HL-60 (cell line): Measurements from ENCODE around the gene NUBP2.

Experiments
- DNase-seq, 2 experiments: peaks; one replicate each; pipeline ENCODE4 v3.0.0-alpha.2; 2010 to 2020; ENCODE audit warnings: low read depth in 1 of 2, low spot score in 1 of 2
- H3K27ac ChIP-seq: fragments of 250-450 bp; sonication (Bioruptor Pico); replicated peaks from 2 replicates; pipeline ENCODE4 v1.5.1; 2020; ENCODE audit warnings: mild to moderate bottlenecking, moderate library complexity
- H3K27me3 ChIP-seq: fragments of 250-450 bp; sonication (Bioruptor Pico); 2 replicates; pipeline ENCODE4 v1.5.1; 2021; ENCODE audit warnings: mild to moderate bottlenecking, moderate library complexity; ENCODE audit not compliant: insufficient read depth, poor library complexity, severe bottlenecking
- H3K4me3 ChIP-seq: replicated peaks from 2 replicates; pipeline ENCODE4 v1.5.1; 2011; ENCODE audit warnings: mild to moderate bottlenecking, control low read depth, low read length; ENCODE audit not compliant: insufficient read depth
- GABPA ChIP-seq: IDR thresholded peaks from 2 replicates; pipeline ENCODE4 v1.6.1; 2012; ENCODE audit warnings: low read depth
- POLR2AphosphoS5 ChIP-seq: IDR thresholded peaks from 2 replicates; pipeline ENCODE4 v1.6.1; 2012; ENCODE audit warnings: low read depth
- SPI1 ChIP-seq: IDR thresholded peaks from 2 replicates; pipeline ENCODE4 v1.6.1; 2012; ENCODE audit warnings: low read depth, mild to moderate bottlenecking, borderline replicate concordance
- TF ChIP-seq, protein P1 (sequence below): IDR thresholded peaks from one replicate; pipeline ENCODE4 v1.5.1; 2011; ENCODE audit warnings: low read length, control low read depth, inconsistent platforms; ENCODE audit not compliant: insufficient read depth
- TF ChIP-seq, protein P2 (sequence below): IDR thresholded peaks from 2 replicates; pipeline ENCODE4 v1.6.1; 2012; ENCODE audit warnings: low read depth; ENCODE audit not compliant: insufficient replicate concordance

The NUBP2 gene

DNA sequence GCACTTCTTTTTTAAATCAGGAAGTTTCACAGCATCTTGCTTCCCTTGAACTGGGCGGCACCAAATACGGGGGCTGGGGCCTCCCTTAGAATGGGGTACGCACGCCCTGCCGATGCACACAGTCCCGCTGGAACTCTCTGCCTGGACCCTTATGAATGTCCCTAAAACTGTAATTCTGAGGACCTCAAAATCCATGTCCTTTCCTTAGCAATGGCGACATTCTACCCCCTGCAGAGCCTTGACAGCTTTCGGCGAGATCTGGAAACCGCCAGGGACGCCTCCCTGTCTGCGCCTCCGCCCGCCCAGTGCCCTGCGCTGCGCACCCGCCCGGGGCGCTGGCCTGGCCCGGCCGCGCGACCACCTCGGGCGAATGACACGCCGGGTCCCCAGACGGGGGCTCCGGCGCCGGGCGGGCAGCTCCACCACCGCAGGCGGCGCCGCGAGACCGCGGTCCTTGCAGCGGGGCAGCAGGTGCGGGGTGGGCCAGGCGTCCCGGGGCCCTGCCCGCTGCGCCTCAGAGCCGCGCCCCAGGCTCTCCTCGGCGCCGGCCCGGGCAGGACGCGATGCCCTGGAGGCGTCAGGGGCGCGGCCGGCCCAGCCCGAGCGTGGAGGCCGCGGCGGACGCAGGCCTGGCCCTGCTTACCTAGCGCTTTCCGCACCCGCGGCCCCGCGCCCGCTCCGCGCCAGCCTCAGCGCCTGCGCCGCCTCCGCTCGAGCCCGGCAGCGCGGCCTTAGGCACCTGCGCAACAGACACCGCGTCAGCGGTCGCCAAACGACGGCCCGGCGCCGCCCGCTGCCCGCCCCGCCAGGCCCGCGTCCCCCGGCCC lies 43.3 kb downstream of the NUBP2 start:
- Histone ChIP-seq H3K4me3 (peak overlapping the region; percentile 89), H3K27ac (peak overlapping the region; percentile 15; the same call in 1 of the 2 replicates), H3K27me3 (no peaks in the 10 kb centered on the region)
- peak; percentile 60 to 63 for DNase-seq
- TF ChIP-seq, protein P1, sequence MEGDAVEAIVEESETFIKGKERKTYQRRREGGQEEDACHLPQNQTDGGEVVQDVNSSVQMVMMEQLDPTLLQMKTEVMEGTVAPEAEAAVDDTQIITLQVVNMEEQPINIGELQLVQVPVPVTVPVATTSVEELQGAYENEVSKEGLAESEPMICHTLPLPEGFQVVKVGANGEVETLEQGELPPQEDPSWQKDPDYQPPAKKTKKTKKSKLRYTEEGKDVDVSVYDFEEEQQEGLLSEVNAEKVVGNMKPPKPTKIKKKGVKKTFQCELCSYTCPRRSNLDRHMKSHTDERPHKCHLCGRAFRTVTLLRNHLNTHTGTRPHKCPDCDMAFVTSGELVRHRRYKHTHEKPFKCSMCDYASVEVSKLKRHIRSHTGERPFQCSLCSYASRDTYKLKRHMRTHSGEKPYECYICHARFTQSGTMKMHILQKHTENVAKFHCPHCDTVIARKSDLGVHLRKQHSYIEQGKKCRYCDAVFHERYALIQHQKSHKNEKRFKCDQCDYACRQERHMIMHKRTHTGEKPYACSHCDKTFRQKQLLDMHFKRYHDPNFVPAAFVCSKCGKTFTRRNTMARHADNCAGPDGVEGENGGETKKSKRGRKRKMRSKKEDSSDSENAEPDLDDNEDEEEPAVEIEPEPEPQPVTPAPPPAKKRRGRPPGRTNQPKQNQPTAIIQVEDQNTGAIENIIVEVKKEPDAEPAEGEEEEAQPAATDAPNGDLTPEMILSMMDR = no peak
- TF ChIP-seq GABPA (no peak), SPI1 (no peak), POLR2AphosphoS5 (no peak)
- TF ChIP-seq, protein P2, sequence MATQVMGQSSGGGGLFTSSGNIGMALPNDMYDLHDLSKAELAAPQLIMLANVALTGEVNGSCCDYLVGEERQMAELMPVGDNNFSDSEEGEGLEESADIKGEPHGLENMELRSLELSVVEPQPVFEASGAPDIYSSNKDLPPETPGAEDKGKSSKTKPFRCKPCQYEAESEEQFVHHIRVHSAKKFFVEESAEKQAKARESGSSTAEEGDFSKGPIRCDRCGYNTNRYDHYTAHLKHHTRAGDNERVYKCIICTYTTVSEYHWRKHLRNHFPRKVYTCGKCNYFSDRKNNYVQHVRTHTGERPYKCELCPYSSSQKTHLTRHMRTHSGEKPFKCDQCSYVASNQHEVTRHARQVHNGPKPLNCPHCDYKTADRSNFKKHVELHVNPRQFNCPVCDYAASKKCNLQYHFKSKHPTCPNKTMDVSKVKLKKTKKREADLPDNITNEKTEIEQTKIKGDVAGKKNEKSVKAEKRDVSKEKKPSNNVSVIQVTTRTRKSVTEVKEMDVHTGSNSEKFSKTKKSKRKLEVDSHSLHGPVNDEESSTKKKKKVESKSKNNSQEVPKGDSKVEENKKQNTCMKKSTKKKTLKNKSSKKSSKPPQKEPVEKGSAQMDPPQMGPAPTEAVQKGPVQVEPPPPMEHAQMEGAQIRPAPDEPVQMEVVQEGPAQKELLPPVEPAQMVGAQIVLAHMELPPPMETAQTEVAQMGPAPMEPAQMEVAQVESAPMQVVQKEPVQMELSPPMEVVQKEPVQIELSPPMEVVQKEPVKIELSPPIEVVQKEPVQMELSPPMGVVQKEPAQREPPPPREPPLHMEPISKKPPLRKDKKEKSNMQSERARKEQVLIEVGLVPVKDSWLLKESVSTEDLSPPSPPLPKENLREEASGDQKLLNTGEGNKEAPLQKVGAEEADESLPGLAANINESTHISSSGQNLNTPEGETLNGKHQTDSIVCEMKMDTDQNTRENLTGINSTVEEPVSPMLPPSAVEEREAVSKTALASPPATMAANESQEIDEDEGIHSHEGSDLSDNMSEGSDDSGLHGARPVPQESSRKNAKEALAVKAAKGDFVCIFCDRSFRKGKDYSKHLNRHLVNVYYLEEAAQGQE = no peak

DNA sequence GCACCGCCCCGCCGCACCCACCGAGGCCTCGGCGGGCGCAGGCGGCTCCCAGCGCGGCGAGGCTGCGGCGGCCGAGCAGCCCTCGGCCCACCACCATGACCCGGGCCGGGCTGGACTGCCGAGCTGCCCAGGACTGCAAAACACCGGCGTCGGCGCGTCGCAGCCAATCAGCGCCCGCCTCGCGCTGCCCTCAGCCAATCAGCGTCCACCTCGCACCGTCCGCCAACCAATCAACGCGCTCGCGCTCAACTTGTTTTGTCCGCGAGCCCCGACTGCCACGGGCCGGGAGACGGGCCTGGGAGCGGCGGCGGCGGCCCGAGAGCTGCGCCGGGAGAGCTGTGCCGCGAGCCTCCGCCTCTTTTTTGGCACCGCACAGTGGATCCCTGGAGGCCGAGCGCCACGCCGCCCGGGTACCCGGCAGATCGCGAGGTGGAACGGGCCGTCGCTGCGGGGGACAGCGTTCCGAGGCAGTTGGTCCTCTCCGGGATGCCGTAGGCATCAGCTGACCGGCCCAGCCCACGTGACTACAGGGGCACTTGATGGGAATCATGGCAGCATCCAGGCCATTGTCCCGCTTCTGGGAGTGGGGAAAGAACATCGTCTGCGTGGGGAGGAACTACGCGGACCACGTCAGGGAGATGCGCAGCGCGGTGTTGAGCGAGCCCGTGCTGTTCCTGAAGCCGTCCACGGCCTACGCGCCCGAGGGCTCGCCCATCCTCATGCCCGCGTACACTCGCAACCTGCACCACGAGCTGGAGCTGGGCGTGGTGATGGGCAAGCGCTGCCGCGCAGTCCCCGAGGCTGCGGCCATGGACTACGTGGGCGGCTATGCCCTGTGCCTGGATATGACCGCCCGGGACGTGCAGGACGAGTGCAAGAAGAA lies 44.2 kb downstream of the NUBP2 start, which contains the start of the genes FAHD1 and HAGH:
TSS of gene FAHD1 (plus strand) at position 516 of the 883 bp plus-strand sequence. CDS start at position 549, 33 bp downstream.
TSS of gene HAGH (minus strand) at position 135 of the 883 bp plus-strand sequence. CDS start at position 97, 38 bp downstream.
- no peak for TF ChIP-seq SPI1
- TF ChIP-seq, protein P1 = no peak
- TF ChIP-seq, protein P2 = peak; percentile 21
- TF ChIP-seq GABPA = no peak
- TF ChIP-seq POLR2AphosphoS5 = peak; percentile 82
- DNase-seq = peak; percentile 93 to 94
- Histone ChIP-seq H3K4me3 (peak within 1 kb of the TSS; percentile 89), H3K27ac (peak within 1 kb of the TSS; percentile 87), H3K27me3 (no peaks in the 10 kb centered on the region)

DNA sequence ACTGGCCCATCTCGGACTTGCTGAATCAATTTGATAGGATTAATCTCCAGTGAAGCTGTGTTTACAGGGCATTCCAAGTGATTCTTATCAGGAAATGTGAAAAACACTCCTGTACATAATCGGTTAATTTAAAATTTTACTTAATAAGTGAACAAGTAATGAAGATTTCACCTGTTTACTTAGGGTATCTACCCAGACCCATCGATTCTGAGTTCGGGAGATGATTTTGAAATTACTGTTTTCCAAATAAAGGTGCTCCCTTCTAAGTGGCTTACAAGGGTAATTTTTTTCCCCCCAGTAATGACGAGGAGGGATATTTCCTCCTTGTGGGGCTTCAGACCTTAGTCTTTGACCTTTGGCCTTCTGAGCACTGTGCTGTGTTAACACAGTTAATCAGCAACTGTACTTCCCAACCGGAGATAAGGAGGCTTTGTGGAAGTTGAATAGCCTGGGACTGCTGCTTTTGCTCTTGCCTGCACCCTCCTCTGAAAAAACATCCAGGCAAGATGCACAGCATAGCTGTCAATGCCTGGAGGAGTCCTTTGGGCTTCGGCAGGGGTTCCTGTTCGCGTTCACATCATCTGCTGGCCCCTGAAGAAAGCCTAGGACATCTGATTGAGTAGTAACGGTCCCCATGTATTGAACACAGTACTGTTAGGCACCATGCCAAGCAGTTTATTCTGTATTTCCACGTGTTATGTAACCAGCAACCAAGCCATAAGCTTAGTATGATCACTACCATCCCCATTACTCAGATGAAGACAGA lies 46.1 kb downstream of the NUBP2 start:
- peak in 1 of 2 experiments; percentile 24 for DNase-seq
- Histone ChIP-seq H3K4me3 (no peak overlapping the region; the same call in 1 of the 2 replicates), H3K27ac (no peak overlapping the region), H3K27me3 (no peaks in the 10 kb centered on the region)
- TF ChIP-seq POLR2AphosphoS5 (no peak), SPI1 (no peak), GABPA (no peak)
